Measurements from ENCODE around the gene CCDC12. TPM values are rescaled to one million over a fixed set of nuclear protein-coding genes. Genes with fewer than 3 reads are reported as not detected.

CCDC12 gene
- total RNA-seq, 4 donors from 2014 or later, result 56.1 to 86.8 (median 81.6) TPM

- WGBS, result 90% methylated on average over 18 of the region's 18 CpGs
- peak in 1 of 2 donors; percentile 59 for DNase-seq (ENCODE audit: low spot score in 2 of 2)
- Histone ChIP-seq H3K4me3 (no peak overlapping the region), H3K4me1 (peaks cover 21% of the 10 kb centered on the region), H3K27ac (no peak overlapping the region), H3K27me3 (no peaks in the 10 kb centered on the region), H3K9me3 (no peaks in the 10 kb centered on the region), H3K36me3 (no peaks in the 10 kb centered on the region)
- TF ChIP-seq POLR2A (IDR thresholded peaks at IDR 0.05), result no peak
- TF ChIP-seq POLR2AphosphoS5 (IDR thresholded peaks at IDR 0.05), result no peak
- no peak for TF ChIP-seq EP300 (IDR thresholded peaks at IDR 0.05)
- TF ChIP-seq CTCF (IDR thresholded peaks at IDR 0.05), result no peak
These were observed 72.0 kb downstream of the CCDC12 start for GRCh38 chr3:46904303-46905212.

- Histone ChIP-seq H3K36me3 (no peaks in the 10 kb centered on the region), H3K9me3 (no peaks in the 10 kb centered on the region), H3K27ac (no peak overlapping the region), H3K4me3 (no peak overlapping the region), H3K4me1 (peaks cover 20% of the 10 kb centered on the region), H3K27me3 (peaks cover 7% of the 10 kb centered on the region)
- peak in 1 of 2 donors; percentile 56 for DNase-seq (ENCODE audit: low spot score in 2 of 2)
- TF ChIP-seq CTCF (IDR thresholded peaks at IDR 0.05) (no peak), EP300 (IDR thresholded peaks at IDR 0.05) (no peak)
- 80% methylated on average over 17 of the region's 21 CpGs for WGBS
These were observed 72.9 kb downstream of the CCDC12 start for GRCh38 chr3:46903341-46904302.

GRCh38 chr3:46902188-46902631 is 74.3 kb downstream of the CCDC12 start:
- DNase-seq (ENCODE audit: low spot score in 2 of 2), result no peak
- WGBS, result 94% methylated on average over 10 of the region's 15 CpGs
- H3K9me3 ChIP-seq, result no peaks in the 10 kb centered on the region

GRCh38 chr3:46901591-46902187 is 74.9 kb downstream of the CCDC12 start:
- peaks cover 15% of the 10 kb centered on the region for H3K4me1 ChIP-seq

More at GRCh38 chr3:46902188-46902631, 74.3 kb downstream of the CCDC12 start:
- Histone ChIP-seq H3K27ac (no peak overlapping the region), H3K4me3 (no peak overlapping the region), H3K4me1 (peaks cover 15% of the 10 kb centered on the region), H3K36me3 (no peaks in the 10 kb centered on the region), H3K27me3 (peaks cover 13% of the 10 kb centered on the region)
- no peak for TF ChIP-seq CTCF (IDR thresholded peaks at IDR 0.05)
- TF ChIP-seq POLR2AphosphoS5 (IDR thresholded peaks at IDR 0.05), result no peak
- TF ChIP-seq EP300 (IDR thresholded peaks at IDR 0.05), result no peak
- TF ChIP-seq POLR2A (IDR thresholded peaks at IDR 0.05), result no peak

More at GRCh38 chr3:46901591-46902187, 74.9 kb downstream of the CCDC12 start:
- no peak overlapping the region for H3K4me3 ChIP-seq
- H3K9me3 ChIP-seq, result no peaks in the 10 kb centered on the region
- 81% methylated on average over 4 of the region's 17 CpGs for WGBS
- no peaks in the 10 kb centered on the region for H3K36me3 ChIP-seq
- peaks cover 13% of the 10 kb centered on the region for H3K27me3 ChIP-seq
- no peak for DNase-seq (ENCODE audit: low spot score in 2 of 2)
- no peak overlapping the region for H3K27ac ChIP-seq
- TF ChIP-seq CTCF (IDR thresholded peaks at IDR 0.05) (no peak), POLR2A (IDR thresholded peaks at IDR 0.05) (no peak), EP300 (IDR thresholded peaks at IDR 0.05) (no peak), POLR2AphosphoS5 (IDR thresholded peaks at IDR 0.05) (no peak)

Measured in suprapubic skin (tissue), 4 donors.